Esophagus muscularis mucosa (tissue), 4 donors: Measurements from ENCODE around the gene DYNC1I1.

Experiments
- EP300 ChIP-seq: sonication (generic); formaldehyde crosslinking; IDR thresholded peaks from one replicate; pipeline ENCODE4 v1.6.1; 2017; ENCODE audit warnings: antibody characterized with exemption
- POLR2A ChIP-seq: fragments of 450-650 bp; IDR thresholded peaks from one replicate; pipeline ENCODE4 v1.6.1; 2017; ENCODE audit warnings: antibody characterized with exemption, moderate library complexity, mild to moderate bottlenecking, low read depth
- TF ChIP-seq, protein P1 (sequence below), 3 experiments: fragments of 200-600 bp in 2 of 3; fragments of 450-650 bp in 1 of 3; sonication (generic) in 2 of 3; IDR thresholded peaks; one replicate each; pipeline ENCODE4 v1.5.1; 2017 to 2019; ENCODE audit warnings: antibody characterized with exemption in 3 of 3, mild to moderate bottlenecking in 2 of 3, moderate library complexity in 1 of 3

DNA sequence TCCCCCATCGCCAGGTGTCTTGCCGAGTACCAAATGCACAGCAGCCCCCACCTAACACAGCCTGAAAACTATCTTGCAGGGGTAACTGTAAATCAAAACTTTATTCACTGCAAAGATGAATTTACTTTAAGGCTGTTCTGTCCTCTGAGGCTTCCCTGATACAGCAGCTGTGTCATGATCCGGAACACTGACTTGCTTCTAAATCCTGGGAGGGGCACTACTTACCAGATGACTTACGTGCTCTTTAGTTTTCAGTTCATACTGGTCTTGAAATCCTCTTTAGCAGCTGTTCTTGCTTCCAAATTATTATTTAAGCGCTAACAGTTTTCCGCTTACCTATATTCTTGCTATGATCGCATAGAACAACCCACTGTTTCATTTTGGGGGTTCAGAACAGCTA lies 4.9 kb downstream of the DYNC1I1 start:
- TF ChIP-seq POLR2A (no peak), EP300 (no peak)
- TF ChIP-seq, protein P1, sequence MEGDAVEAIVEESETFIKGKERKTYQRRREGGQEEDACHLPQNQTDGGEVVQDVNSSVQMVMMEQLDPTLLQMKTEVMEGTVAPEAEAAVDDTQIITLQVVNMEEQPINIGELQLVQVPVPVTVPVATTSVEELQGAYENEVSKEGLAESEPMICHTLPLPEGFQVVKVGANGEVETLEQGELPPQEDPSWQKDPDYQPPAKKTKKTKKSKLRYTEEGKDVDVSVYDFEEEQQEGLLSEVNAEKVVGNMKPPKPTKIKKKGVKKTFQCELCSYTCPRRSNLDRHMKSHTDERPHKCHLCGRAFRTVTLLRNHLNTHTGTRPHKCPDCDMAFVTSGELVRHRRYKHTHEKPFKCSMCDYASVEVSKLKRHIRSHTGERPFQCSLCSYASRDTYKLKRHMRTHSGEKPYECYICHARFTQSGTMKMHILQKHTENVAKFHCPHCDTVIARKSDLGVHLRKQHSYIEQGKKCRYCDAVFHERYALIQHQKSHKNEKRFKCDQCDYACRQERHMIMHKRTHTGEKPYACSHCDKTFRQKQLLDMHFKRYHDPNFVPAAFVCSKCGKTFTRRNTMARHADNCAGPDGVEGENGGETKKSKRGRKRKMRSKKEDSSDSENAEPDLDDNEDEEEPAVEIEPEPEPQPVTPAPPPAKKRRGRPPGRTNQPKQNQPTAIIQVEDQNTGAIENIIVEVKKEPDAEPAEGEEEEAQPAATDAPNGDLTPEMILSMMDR (IDR thresholded peaks at IDR 0.05), result no peak
